HepG2 (cell line): ENCODE measurements around the gene CDC123. TPM values are rescaled to one million over a fixed set of nuclear protein-coding genes. Genes with fewer than 3 reads are reported as not detected.
A peak's percentile ranks its signal among the peaks of the same experiment; 100 is the strongest.

Experiments used
- ELF3 ChIP-seq: IDR thresholded peaks from 2 replicates; pipeline ENCODE4 v1.6.1; 2016; ENCODE audit warnings: missing genetic modification reagents, missing compliant biosample characterization
- ESRRA ChIP-seq: sonication (generic); formaldehyde crosslinking; IDR thresholded peaks from 2 replicates; pipeline ENCODE4 v1.5.1; 2020; ENCODE audit warnings: mild to moderate bottlenecking, low read depth, missing genetic modification reagents
- FOXJ3 ChIP-seq: sonication (generic); formaldehyde crosslinking; IDR thresholded peaks from 2 replicates; pipeline ENCODE4 v1.4.0; 2020; ENCODE audit warnings: missing genetic modification reagents, mild to moderate bottlenecking, borderline replicate concordance
- GATAD2A ChIP-seq: IDR thresholded peaks from 2 replicates; pipeline ENCODE4 v1.6.1; 2016
- GZF1 ChIP-seq: sonication (generic); formaldehyde crosslinking; IDR thresholded peaks from 2 replicates; pipeline ENCODE4 v1.5.1; 2020; ENCODE audit warnings: mild to moderate bottlenecking, missing genetic modification reagents
- KLF11 ChIP-seq: IDR thresholded peaks from 2 replicates; pipeline ENCODE4 v1.6.1; 2016; ENCODE audit warnings: missing compliant biosample characterization
- MIXL1 ChIP-seq: IDR thresholded peaks from 2 replicates; pipeline ENCODE4 v1.6.1; 2016
- ZNF644 ChIP-seq: IDR thresholded peaks from 2 replicates; pipeline ENCODE4 v1.6.1; 2016; ENCODE audit warnings: low read depth
- ZNF7 ChIP-seq: IDR thresholded peaks from 2 replicates; pipeline ENCODE4 v1.6.1; 2016; ENCODE audit warnings: missing biosample characterization, missing genetic modification reagents
- ZNF775 ChIP-seq: sonication (generic); formaldehyde crosslinking; IDR thresholded peaks from 2 replicates; pipeline ENCODE4 v1.4.0; 2020; ENCODE audit warnings: missing genetic modification reagents, mild to moderate bottlenecking, moderate library complexity, borderline replicate concordance
- polyA plus RNA-seq, 8 experiments: library from polyadenylated mRNA; depleted of rRNA in 3 of 8; stranded (reverse) in 7 of 8; unstranded in 1 of 8; fragments of >200 nt; fragmentation: Illumina TruSeq in 4 of 8; extraction: Trizol in 4 of 8; gene quantifications; 2 replicates each; pipeline versions ENCODE4 v1.2.1 to v1.2.3, GENCODE V29; 2011 to 2016; ENCODE audit warnings: low read depth in 4 of 8, missing spikeins in 1 of 8, mixed read lengths in 1 of 8; ENCODE audit not compliant: insufficient read depth in 1 of 8
- total RNA-seq, 5 experiments: library from RNA; depleted of rRNA; stranded (reverse); fragments of >200 nt; fragmentation: Illumina TruSeq; extraction: Trizol; gene quantifications; 2 replicates each; pipeline ENCODE4 v1.2.3, GENCODE V29; 2016; ENCODE audit warnings: low read depth in 1 of 5
- TF ChIP-seq, protein P1 (sequence below): sonication (generic); formaldehyde crosslinking; conservative IDR thresholded peaks from 2 replicates; pipeline ENCODE4 v1.4.0; 2020; ENCODE audit warnings: mild to moderate bottlenecking, missing genetic modification reagents, moderate library complexity
- TF ChIP-seq, protein P2 (sequence below): IDR thresholded peaks from 2 replicates; pipeline ENCODE4 v1.6.1; 2018; ENCODE audit warnings: missing genetic modification reagents, mild to moderate bottlenecking, missing compliant biosample characterization
- TF ChIP-seq, protein P3 (sequence below): sonication (generic); formaldehyde crosslinking; IDR thresholded peaks from 2 replicates; pipeline ENCODE4 v1.5.1; 2020; ENCODE audit warnings: mild to moderate bottlenecking, missing genetic modification reagents, moderate library complexity
- TF ChIP-seq, protein P4 (sequence below): sonication (generic); formaldehyde crosslinking; IDR thresholded peaks from 2 replicates; pipeline ENCODE4 v1.4.0; 2020; ENCODE audit warnings: missing genetic modification reagents, borderline replicate concordance

The CDC123 gene
- total and polyA plus RNA-seq, 2 of the 13 experiments (the other 11 are each of a cell fraction or from before 2014, with no cell fraction given): 63.3 to 153 TPM

DNA sequence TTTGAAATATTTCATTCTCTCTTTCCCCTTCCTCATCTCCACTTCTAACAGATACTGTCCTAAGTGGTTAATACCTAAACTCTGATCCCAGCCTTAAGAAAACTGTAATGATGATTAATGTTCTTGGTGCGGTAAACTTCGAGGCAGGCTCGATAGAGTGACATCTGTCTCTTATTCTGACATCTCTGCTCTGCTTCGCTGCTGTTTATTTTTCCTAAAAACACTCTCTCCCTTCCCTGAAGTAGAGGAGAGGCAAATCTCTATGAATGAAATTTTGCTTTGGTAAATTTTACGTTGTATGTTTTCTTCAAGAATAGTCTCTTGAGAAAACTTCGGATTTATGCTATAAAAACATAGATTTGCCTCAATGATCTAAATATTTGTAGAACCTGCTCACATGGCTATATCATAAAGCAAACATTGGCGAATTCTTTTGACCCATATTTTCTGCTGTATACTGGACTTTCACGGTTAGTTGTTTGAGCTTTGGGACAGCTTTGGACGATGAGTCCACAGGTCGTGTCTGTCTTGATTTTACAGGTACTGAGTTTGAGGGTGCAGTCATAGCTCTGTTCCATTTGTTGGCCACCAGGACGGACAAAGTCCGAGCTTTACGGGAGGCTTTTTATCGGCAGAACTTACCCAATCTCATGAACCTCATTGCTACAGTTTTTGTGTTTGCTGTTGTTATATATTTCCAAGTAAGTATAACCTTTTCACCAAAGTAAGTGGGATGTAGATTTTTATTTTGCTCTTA, 39.4 kb upstream of the CDC123 start (continued):
- TF ChIP-seq, protein P1, sequence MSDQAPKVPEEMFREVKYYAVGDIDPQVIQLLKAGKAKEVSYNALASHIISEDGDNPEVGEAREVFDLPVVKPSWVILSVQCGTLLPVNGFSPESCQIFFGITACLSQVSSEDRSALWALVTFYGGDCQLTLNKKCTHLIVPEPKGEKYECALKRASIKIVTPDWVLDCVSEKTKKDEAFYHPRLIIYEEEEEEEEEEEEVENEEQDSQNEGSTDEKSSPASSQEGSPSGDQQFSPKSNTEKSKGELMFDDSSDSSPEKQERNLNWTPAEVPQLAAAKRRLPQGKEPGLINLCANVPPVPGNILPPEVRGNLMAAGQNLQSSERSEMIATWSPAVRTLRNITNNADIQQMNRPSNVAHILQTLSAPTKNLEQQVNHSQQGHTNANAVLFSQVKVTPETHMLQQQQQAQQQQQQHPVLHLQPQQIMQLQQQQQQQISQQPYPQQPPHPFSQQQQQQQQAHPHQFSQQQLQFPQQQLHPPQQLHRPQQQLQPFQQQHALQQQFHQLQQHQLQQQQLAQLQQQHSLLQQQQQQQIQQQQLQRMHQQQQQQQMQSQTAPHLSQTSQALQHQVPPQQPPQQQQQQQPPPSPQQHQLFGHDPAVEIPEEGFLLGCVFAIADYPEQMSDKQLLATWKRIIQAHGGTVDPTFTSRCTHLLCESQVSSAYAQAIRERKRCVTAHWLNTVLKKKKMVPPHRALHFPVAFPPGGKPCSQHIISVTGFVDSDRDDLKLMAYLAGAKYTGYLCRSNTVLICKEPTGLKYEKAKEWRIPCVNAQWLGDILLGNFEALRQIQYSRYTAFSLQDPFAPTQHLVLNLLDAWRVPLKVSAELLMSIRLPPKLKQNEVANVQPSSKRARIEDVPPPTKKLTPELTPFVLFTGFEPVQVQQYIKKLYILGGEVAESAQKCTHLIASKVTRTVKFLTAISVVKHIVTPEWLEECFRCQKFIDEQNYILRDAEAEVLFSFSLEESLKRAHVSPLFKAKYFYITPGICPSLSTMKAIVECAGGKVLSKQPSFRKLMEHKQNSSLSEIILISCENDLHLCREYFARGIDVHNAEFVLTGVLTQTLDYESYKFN (CRISPR knock-in tag): peak; percentile 88
- no peak for TF ChIP-seq KLF11
- peak; percentile 36; the same call in 1 of the 2 replicates for TF ChIP-seq ELF3 (CRISPR knock-in tag)
- peak; percentile 92 for TF ChIP-seq GZF1 (CRISPR knock-in tag)
- no peak for TF ChIP-seq ZNF7 (CRISPR knock-in tag)
- TF ChIP-seq, protein P2, sequence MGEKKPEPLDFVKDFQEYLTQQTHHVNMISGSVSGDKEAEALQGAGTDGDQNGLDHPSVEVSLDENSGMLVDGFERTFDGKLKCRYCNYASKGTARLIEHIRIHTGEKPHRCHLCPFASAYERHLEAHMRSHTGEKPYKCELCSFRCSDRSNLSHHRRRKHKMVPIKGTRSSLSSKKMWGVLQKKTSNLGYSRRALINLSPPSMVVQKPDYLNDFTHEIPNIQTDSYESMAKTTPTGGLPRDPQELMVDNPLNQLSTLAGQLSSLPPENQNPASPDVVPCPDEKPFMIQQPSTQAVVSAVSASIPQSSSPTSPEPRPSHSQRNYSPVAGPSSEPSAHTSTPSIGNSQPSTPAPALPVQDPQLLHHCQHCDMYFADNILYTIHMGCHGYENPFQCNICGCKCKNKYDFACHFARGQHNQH: peak; percentile 42; the same call in 1 of the 2 replicates
- TF ChIP-seq, protein P3, sequence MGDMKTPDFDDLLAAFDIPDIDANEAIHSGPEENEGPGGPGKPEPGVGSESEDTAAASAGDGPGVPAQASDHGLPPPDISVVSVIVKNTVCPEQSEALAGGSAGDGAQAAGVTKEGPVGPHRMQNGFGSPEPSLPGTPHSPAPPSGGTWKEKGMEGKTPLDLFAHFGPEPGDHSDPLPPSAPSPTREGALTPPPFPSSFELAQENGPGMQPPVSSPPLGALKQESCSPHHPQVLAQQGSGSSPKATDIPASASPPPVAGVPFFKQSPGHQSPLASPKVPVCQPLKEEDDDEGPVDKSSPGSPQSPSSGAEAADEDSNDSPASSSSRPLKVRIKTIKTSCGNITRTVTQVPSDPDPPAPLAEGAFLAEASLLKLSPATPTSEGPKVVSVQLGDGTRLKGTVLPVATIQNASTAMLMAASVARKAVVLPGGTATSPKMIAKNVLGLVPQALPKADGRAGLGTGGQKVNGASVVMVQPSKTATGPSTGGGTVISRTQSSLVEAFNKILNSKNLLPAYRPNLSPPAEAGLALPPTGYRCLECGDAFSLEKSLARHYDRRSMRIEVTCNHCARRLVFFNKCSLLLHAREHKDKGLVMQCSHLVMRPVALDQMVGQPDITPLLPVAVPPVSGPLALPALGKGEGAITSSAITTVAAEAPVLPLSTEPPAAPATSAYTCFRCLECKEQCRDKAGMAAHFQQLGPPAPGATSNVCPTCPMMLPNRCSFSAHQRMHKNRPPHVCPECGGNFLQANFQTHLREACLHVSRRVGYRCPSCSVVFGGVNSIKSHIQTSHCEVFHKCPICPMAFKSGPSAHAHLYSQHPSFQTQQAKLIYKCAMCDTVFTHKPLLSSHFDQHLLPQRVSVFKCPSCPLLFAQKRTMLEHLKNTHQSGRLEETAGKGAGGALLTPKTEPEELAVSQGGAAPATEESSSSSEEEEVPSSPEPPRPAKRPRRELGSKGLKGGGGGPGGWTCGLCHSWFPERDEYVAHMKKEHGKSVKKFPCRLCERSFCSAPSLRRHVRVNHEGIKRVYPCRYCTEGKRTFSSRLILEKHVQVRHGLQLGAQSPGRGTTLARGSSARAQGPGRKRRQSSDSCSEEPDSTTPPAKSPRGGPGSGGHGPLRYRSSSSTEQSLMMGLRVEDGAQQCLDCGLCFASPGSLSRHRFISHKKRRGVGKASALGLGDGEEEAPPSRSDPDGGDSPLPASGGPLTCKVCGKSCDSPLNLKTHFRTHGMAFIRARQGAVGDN: no peak
- TF ChIP-seq FOXJ3 (CRISPR knock-in tag): peak; percentile 49; the same call in 1 of the 2 replicates
- TF ChIP-seq, protein P4, sequence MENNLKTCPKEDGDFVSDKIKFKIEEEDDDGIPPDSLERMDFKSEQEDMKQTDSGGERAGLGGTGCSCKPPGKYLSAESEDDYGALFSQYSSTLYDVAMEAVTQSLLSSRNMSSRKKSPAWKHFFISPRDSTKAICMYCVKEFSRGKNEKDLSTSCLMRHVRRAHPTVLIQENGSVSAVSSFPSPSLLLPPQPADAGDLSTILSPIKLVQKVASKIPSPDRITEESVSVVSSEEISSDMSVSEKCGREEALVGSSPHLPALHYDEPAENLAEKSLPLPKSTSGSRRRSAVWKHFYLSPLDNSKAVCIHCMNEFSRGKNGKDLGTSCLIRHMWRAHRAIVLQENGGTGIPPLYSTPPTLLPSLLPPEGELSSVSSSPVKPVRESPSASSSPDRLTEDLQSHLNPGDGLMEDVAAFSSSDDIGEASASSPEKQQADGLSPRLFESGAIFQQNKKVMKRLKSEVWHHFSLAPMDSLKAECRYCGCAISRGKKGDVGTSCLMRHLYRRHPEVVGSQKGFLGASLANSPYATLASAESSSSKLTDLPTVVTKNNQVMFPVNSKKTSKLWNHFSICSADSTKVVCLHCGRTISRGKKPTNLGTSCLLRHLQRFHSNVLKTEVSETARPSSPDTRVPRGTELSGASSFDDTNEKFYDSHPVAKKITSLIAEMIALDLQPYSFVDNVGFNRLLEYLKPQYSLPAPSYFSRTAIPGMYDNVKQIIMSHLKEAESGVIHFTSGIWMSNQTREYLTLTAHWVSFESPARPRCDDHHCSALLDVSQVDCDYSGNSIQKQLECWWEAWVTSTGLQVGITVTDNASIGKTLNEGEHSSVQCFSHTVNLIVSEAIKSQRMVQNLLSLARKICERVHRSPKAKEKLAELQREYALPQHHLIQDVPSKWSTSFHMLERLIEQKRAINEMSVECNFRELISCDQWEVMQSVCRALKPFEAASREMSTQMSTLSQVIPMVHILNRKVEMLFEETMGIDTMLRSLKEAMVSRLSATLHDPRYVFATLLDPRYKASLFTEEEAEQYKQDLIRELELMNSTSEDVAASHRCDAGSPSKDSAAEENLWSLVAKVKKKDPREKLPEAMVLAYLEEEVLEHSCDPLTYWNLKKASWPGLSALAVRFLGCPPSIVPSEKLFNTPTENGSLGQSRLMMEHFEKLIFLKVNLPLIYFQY (CRISPR knock-in tag): peak; percentile 57; the same call in 1 of the 2 replicates
- no peak for TF ChIP-seq ESRRA (CRISPR knock-in tag)
- TF ChIP-seq ZNF644: peak; percentile 76
- TF ChIP-seq ZNF775 (CRISPR knock-in tag): no peak
- TF ChIP-seq GATAD2A (CRISPR knock-in tag): peak; percentile 45; the same call in 1 of the 2 replicates
- TF ChIP-seq MIXL1 (CRISPR knock-in tag): peak; percentile 28; the same call in 1 of the 2 replicates
